ENCODE data around the gene ITGB2.

The ITGB2 gene

DNA sequence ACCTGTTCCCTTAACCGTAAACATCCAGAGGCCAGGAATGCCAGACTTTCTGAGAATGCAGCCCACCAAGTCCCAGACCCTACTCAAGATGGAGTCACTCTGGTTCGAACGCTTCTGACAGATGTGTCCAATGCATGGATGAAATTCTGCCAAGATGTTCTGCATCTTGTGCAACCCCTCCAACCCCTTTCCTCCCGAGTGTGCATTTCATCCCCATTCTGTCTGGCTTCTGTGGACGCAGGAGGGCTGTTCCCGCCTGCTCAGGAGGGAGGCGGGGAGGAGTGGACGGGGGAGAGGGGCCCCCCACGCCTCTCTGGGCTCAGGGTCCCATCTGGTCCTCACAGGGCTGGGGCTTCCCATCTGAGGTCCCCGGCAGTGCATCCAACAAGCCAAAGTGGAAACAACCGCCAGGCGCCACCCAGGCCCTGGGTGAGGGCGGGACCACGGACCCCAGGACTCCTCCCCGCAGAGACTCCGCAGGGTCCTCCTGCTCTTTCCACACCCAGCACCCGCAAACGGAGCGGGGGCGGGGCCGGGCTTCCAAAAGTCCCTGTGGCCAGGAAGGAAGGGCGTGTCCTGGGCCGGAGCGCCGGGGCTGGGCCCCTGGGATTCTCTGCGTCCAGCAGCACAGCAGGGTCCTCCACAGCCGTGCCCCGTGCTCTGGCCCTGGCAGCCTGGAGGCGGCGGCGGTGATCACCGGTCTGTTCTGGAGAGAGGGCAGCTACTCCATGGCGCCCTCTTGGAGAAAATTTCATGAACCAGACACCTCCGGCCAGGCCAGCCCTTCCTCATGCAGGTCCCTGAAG, 75.1 kb downstream of the ITGB2 start:
- peak overlapping the region; percentile 65 for H3K9ac ChIP-seq
- no peaks in the 10 kb centered on the region for H3K9me3 ChIP-seq
- no peak; the same call in 1 of the 2 replicates for TF ChIP-seq Cebpa-rat (IDR thresholded peaks at IDR 0.05)
- H3K27me3 ChIP-seq: no peaks in the 10 kb centered on the region
- peaks cover 28% of the 10 kb centered on the region for H4K20me1 ChIP-seq
- H3K27ac ChIP-seq: peak overlapping the region; percentile 75
- peak overlapping the region; percentile 63 for H3K4me3 ChIP-seq
- H3K4me2 ChIP-seq: peak overlapping the region; percentile 97
- peaks cover 64% of the 10 kb centered on the region for H3K4me1 ChIP-seq
- H3K36me3 ChIP-seq: peaks cover 30% of the 10 kb centered on the region

DNA sequence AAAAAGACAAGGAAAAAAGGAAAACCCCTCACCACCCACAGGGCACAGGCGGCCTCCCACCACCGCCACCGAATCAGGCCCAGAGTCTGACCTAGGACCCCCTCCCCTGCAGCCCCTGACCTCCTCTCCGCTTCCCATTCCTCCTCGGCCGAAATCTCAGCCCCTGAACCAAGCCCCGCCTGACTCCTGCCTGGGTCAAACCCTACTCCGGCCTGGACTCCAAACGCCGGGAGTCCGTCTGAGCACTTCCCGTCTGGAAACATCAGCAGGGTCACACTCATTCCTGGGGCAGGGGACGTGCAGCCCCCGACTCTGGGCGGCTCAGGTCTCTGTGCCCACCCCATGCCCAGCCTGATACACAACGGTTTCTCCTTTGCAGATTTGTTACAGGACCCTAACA, 76.4 kb downstream of the ITGB2 start:
- no peak overlapping the region for H3K4me2 ChIP-seq
- no peaks in the 10 kb centered on the region for H3K9me3 ChIP-seq
- TF ChIP-seq Cebpa-rat (IDR thresholded peaks at IDR 0.05): no peak
- H3K36me3 ChIP-seq: peaks cover 16% of the 10 kb centered on the region
- no peak overlapping the region for H3K4me3 ChIP-seq
- H3K27me3 ChIP-seq: no peaks in the 10 kb centered on the region
- H3K9ac ChIP-seq: no peak overlapping the region
- peaks cover 51% of the 10 kb centered on the region for H3K4me1 ChIP-seq
- H3K27ac ChIP-seq: no peak overlapping the region
- peaks cover 14% of the 10 kb centered on the region for H4K20me1 ChIP-seq

- no peak overlapping the region for H3K27ac ChIP-seq
- no peak overlapping the region for H3K4me2 ChIP-seq
- H3K9me3 ChIP-seq: no peaks in the 10 kb centered on the region
- peaks cover 37% of the 10 kb centered on the region for H3K4me1 ChIP-seq
- H3K4me3 ChIP-seq: no peak overlapping the region
- peaks cover 3% of the 10 kb centered on the region for H3K36me3 ChIP-seq
- H3K9ac ChIP-seq: no peak overlapping the region
- H4K20me1 ChIP-seq: peaks cover 12% of the 10 kb centered on the region
- no peaks in the 10 kb centered on the region for H3K27me3 ChIP-seq
- TF ChIP-seq Cebpa-rat (IDR thresholded peaks at IDR 0.05): no peak
These were observed 77.8 kb downstream of the ITGB2 start for GRCh38 chr21:44842721-44843445.

DNA sequence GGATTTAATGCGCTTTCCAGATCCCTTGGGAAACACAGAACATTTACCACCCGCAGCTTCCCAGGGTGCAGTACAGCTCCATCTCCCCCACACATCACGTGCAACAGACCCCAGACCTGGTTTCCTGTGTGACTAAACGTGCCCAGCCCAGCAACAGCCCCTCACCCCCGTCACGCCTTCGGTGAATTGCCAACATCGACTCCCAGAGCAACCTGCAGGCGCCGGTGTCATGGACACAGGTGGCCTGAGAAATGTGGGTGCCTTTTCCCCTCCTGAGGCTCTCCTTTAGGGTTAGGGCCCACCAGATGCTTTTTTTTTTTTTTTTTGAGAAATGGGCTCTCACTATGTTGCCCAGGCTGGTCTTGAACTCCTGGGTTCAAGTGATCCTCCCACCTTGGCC, 78.6 kb downstream of the ITGB2 start:
- Histone ChIP-seq H4K20me1 (peaks cover 5% of the 10 kb centered on the region), H3K27ac (no peak overlapping the region), H3K4me1 (peaks cover 34% of the 10 kb centered on the region), H3K4me2 (no peak overlapping the region), H3K9me3 (no peaks in the 10 kb centered on the region), H3K36me3 (no peaks in the 10 kb centered on the region), H3K4me3 (no peak overlapping the region), H3K27me3 (no peaks in the 10 kb centered on the region), H3K9ac (no peak overlapping the region)
- TF ChIP-seq Cebpa-rat (IDR thresholded peaks at IDR 0.05): no peak

GRCh38 chr21:44840771-44841170, 79.9 kb downstream of the ITGB2 start:
- no peak overlapping the region for H3K4me3 ChIP-seq
- no peak overlapping the region for H3K9ac ChIP-seq
- peaks cover 28% of the 10 kb centered on the region for H3K4me1 ChIP-seq
- H3K4me2 ChIP-seq: no peak overlapping the region
- H3K9me3 ChIP-seq: no peaks in the 10 kb centered on the region
- TF ChIP-seq Cebpa-rat (IDR thresholded peaks at IDR 0.05): no peak
- no peak overlapping the region for H3K27ac ChIP-seq
- H3K36me3 ChIP-seq: no peaks in the 10 kb centered on the region
- no peaks in the 10 kb centered on the region for H3K27me3 ChIP-seq
- H4K20me1 ChIP-seq: no peaks in the 10 kb centered on the region

DNA sequence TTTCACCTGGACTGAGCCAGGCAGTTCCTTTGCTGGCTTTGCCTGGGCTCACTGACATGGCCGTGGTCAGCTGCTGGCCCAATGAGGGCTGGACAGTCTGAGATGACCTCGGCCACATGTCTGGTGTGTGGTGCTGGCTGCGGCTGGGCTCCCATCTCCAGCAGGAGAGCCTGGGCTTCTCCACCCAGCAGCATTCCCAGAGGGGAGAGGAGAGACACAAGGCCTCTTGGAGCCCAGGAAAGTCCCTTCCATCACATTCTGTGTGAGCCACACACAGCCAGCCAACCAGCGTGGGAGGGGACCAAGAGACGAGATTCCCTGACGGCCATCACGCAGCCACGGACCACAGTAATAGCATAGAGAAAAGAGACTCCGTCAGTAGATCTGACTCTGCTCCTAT, 81.7 kb downstream of the ITGB2 start:
- Histone ChIP-seq H3K4me3 (no peak overlapping the region), H3K9me3 (no peaks in the 10 kb centered on the region), H3K9ac (no peak overlapping the region), H3K36me3 (no peaks in the 10 kb centered on the region), H3K4me2 (no peak overlapping the region), H3K27ac (no peak overlapping the region), H3K27me3 (no peaks in the 10 kb centered on the region), H3K4me1 (peaks cover 13% of the 10 kb centered on the region), H4K20me1 (no peaks in the 10 kb centered on the region)
- TF ChIP-seq Cebpa-rat (IDR thresholded peaks at IDR 0.05): no peak

DNA sequence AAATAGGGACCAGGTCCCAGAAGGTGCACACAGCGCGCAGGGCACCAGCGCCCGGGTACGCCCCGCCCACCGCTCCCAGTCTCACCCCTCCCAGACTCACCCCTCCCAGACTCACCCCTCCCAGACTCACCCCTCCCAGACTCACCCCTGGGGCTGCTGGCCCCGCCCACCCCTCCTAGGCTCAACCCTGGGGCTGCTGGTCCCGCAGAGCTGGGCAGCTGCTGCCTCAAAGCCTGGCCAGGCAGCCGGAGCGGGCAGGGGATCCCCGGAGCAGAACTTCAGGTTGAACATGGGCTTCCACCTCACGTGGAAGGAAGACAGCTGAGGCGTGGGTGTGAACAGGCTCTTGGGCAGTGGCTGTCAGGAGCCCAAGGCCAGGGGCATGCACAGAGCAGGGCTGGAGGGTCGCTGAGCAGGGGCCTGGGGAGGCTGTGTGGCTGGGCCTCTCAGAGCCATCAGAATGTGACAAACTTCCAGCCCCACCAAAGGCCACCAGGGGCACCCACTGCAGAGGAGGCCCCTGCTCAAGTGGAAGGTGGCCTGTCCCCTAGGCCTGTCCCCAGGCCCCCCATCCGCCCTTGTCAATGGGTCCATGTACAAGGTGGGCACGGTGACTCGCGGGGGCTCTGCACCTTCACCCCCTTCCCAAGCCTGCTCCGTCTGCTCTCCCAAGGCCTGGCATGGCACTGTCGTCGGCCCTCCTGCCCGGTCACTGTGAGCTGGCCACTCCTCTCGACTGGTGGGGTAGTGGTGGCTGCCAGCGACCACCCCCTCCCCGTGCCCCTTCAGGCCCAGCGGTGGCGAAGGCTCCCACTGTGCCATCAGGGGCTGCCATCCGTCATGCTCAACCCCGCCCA, 82.4 kb downstream of the ITGB2 start:
- Histone ChIP-seq H3K36me3 (no peaks in the 10 kb centered on the region), H3K9ac (no peak overlapping the region), H3K4me1 (peaks cover 13% of the 10 kb centered on the region), H3K9me3 (no peaks in the 10 kb centered on the region), H3K4me3 (no peak overlapping the region), H4K20me1 (no peaks in the 10 kb centered on the region), H3K27me3 (no peaks in the 10 kb centered on the region), H3K27ac (no peak overlapping the region), H3K4me2 (no peak overlapping the region)
- no peak for TF ChIP-seq Cebpa-rat (IDR thresholded peaks at IDR 0.05)

- H3K4me3 ChIP-seq: no peak overlapping the region
- H3K27me3 ChIP-seq: no peaks in the 10 kb centered on the region
- H3K27ac ChIP-seq: no peak overlapping the region
- H3K9ac ChIP-seq: no peak overlapping the region
- H4K20me1 ChIP-seq: no peaks in the 10 kb centered on the region
- H3K9me3 ChIP-seq: no peaks in the 10 kb centered on the region
- TF ChIP-seq Cebpa-rat (IDR thresholded peaks at IDR 0.05): no peak
- H3K4me2 ChIP-seq: no peak overlapping the region
- peaks cover 13% of the 10 kb centered on the region for H3K4me1 ChIP-seq
- H3K36me3 ChIP-seq: no peaks in the 10 kb centered on the region
These were observed 83.2 kb downstream of the ITGB2 start for GRCh38 chr21:44837537-44837936.

GRCh38 chr21:44836666-44837471, 83.8 kb downstream of the ITGB2 start:
- Histone ChIP-seq H3K9ac (no peak overlapping the region), H3K4me2 (peak overlapping the region; percentile 49)
- TF ChIP-seq Cebpa-rat (IDR thresholded peaks at IDR 0.05): no peak

More at GRCh38 chr21:44836666-44837471, 83.8 kb downstream of the ITGB2 start:
- Histone ChIP-seq H3K36me3 (no peaks in the 10 kb centered on the region), H3K9me3 (no peaks in the 10 kb centered on the region), H4K20me1 (no peaks in the 10 kb centered on the region), H3K27me3 (no peaks in the 10 kb centered on the region), H3K27ac (no peak overlapping the region), H3K4me3 (no peak overlapping the region), H3K4me1 (peaks cover 14% of the 10 kb centered on the region)
